ENCODE data around the gene GUCA1A. TPM values are rescaled to one million over a fixed set of nuclear protein-coding genes. Genes with fewer than 3 reads are reported as not detected.

Gene GUCA1A
- total RNA-seq, 1 experiment from 2014 or later = 17.2 TPM

DNA sequence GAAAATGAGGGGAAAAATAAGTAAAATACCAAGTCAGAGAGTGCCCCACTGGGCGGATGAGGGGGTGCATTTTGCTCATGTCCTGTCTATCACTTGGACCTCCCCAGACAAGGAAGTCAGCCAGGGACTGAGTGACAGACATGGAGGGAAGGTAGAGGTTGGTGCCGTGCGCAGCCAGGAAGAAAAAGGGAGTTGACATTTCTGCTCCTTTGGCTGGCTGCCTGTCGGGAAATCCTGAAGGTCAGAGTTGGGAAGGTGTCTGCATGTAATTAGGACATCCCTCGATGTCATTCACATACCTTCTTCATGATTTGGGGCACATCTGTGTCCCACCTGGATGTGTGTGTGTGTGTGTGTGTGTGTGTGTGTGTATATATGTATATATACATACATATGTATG lies 8.9 kb downstream of the GUCA1A start:
- Histone ChIP-seq H3T11ph (ENCODE audit: low read length) (no peak overlapping the region), H3K27me3 (ENCODE audit: insufficient read depth, low read length) (no peaks in the 10 kb centered on the region; the same call in 1 of the 2 replicates), H3K23me2 (ENCODE audit: insufficient read length, low read depth, low read length, poor library complexity, severe bottlenecking) (peaks cover 13% of the 10 kb centered on the region), H2AK5ac (ENCODE audit: insufficient read length, low read length) (no peak overlapping the region), H2AFZ (ENCODE audit: low read length) (no peak overlapping the region), H2BK120ac (ENCODE audit: low read depth, low read length, poor library complexity, severe bottlenecking) (no peak overlapping the region), H3K23ac (ENCODE audit: insufficient read length, low read depth, low read length) (no peak overlapping the region), H3K79me2 (ENCODE audit: insufficient read depth, low read length) (no peaks in the 10 kb centered on the region), H2BK20ac (ENCODE audit: low read depth, low read length, poor library complexity, severe bottlenecking) (no peak overlapping the region), H2BK12ac (ENCODE audit: insufficient read length, low read depth, low read length) (no peak overlapping the region), H3K4me1 (ENCODE audit: insufficient read depth, low read length) (peaks cover 6% of the 10 kb centered on the region; the same call in 1 of the 2 replicates), H3K9ac (ENCODE audit: extremely low read depth, insufficient read length, low read length) (no peak overlapping the region), H3K79me1 (ENCODE audit: insufficient read depth, low read depth, low read length, poor library complexity, severe bottlenecking) (no peaks in the 10 kb centered on the region), H2BK5ac (ENCODE audit: insufficient read length, low read length) (no peak overlapping the region), H4K8ac (replicated peaks; ENCODE audit: insufficient read length, low read depth, low read length) (no peak overlapping the region), H4K20me1 (ENCODE audit: control insufficient read depth, insufficient read depth, insufficient read length) (no peaks in the 10 kb centered on the region), H3K14ac (ENCODE audit: insufficient read depth, low read length) (no peak overlapping the region), H4K91ac (ENCODE audit: insufficient read length, low read depth, low read length) (no peak overlapping the region), H3K4me2 (ENCODE audit: insufficient read depth, insufficient read length, low read length) (no peak overlapping the region), H3K9me3 (ENCODE audit: control insufficient read depth, low read depth, low read length) (no peaks in the 10 kb centered on the region), H2BK15ac (ENCODE audit: low read depth, low read length) (no peak overlapping the region), H3K27ac (ENCODE audit: insufficient read length, low read depth, low read length) (no peak overlapping the region), H3K18ac (ENCODE audit: insufficient read length, low read depth, low read length) (no peak overlapping the region), H3K4ac (ENCODE audit: low read depth, low read length) (no peak overlapping the region), H4K5ac (ENCODE audit: insufficient read length, low read depth, low read length) (no peak overlapping the region), H3K56ac (ENCODE audit: insufficient read length, low read depth, low read length) (no peak overlapping the region)
- Mint-ChIP-seq H3K4me3 (no peak overlapping the region), H3K27me3 (ENCODE audit: low read depth) (peaks cover 2% of the 10 kb centered on the region; the same call in 1 of the 2 replicates), H3K4me1 (peaks cover 57 to 78% of the 10 kb centered on the region in 2 experiments), H3K9me3 (no peaks in the 10 kb centered on the region), H3K27ac (peak overlapping the region in 2 of 3 experiments; percentile 80 to 84; a peak in 4 of 7 replicates), H3K36me3 (ENCODE audit: insufficient read depth in 1 of 3, low read depth in 3 of 3) (peaks cover 6 to 15% (median 7%) of the 10 kb centered on the region in 3 experiments; a peak in 6 of 7 replicates)
- DNase-seq = no peak
- no CpG with 5 or more reads among the region's 5 CpGs for WGBS (ENCODE audit: extremely low coverage, insufficient read length, low lambda C conversion rate)
- TF ChIP-seq, protein P1, sequence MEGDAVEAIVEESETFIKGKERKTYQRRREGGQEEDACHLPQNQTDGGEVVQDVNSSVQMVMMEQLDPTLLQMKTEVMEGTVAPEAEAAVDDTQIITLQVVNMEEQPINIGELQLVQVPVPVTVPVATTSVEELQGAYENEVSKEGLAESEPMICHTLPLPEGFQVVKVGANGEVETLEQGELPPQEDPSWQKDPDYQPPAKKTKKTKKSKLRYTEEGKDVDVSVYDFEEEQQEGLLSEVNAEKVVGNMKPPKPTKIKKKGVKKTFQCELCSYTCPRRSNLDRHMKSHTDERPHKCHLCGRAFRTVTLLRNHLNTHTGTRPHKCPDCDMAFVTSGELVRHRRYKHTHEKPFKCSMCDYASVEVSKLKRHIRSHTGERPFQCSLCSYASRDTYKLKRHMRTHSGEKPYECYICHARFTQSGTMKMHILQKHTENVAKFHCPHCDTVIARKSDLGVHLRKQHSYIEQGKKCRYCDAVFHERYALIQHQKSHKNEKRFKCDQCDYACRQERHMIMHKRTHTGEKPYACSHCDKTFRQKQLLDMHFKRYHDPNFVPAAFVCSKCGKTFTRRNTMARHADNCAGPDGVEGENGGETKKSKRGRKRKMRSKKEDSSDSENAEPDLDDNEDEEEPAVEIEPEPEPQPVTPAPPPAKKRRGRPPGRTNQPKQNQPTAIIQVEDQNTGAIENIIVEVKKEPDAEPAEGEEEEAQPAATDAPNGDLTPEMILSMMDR (conservative IDR thresholded peaks at IDR 0.05) = no peak
